CD4-positive, CD25-positive, alpha-beta regulatory T cell (primary cell): Measurements from ENCODE around the gene MEGF6. TPM values are rescaled to one million over a fixed set of nuclear protein-coding genes. Genes with fewer than 3 reads are reported as not detected.
A peak's percentile ranks its signal among the peaks of the same experiment; 100 is the strongest.

Experiments
- ATAC-seq, 2 donors: fragments of 150-1000 bp; cut with Tn5 transposase; one replicate each; pipeline ENCODE4 v1.10.0; 2021; ENCODE audit warnings: low read depth in 2 of 2, moderate number of reproducible peaks in 2 of 2, moderate library complexity in 1 of 2
- DNase-seq, 3 donors: peaks; one replicate each; pipeline versions ENCODE4 v3.0.0 to v3.0.0-alpha.2; 2012 to 2022; ENCODE audit warnings: mixed read lengths in 1 of 3
- H3K27ac ChIP-seq: one replicate; pipeline ENCODE4 v1.7.0; 2013; ENCODE audit warnings: mild to moderate bottlenecking, low read length; ENCODE audit not compliant: insufficient read depth, poor library complexity, severe bottlenecking
- H3K27me3 ChIP-seq: one replicate; pipeline ENCODE4 v1.7.0; 2013; ENCODE audit warnings: low read length; ENCODE audit not compliant: control insufficient read depth, insufficient read depth
- H3K36me3 ChIP-seq: one replicate; pipeline ENCODE4 v1.7.0; 2013; ENCODE audit warnings: mild to moderate bottlenecking, low read length, moderate library complexity; ENCODE audit not compliant: control insufficient read depth, insufficient read depth
- H3K4me1 ChIP-seq: 2 replicates; pipeline ENCODE4 v1.7.0; 2013; ENCODE audit warnings: mild to moderate bottlenecking, low read length; ENCODE audit not compliant: insufficient read depth, control insufficient read depth, poor library complexity, severe bottlenecking
- H3K4me3 ChIP-seq: one replicate; pipeline ENCODE4 v1.7.0; 2013; ENCODE audit warnings: low read depth, mild to moderate bottlenecking, low read length, moderate library complexity
- H3K9me3 ChIP-seq, 2 experiments: 1 replicate in 1 of 2; 2 replicates in 1 of 2; pipeline ENCODE4 v1.7.0; 2013; ENCODE audit warnings: low read length in 2 of 2, mild to moderate bottlenecking in 1 of 2, moderate library complexity in 1 of 2; ENCODE audit not compliant: control insufficient read depth in 2 of 2
- H3K27ac Mint-ChIP-seq, 3 donors: one replicate each; pipeline ENCODE4 v1.8.0; 2020 to 2022; ENCODE audit warnings: mild to moderate bottlenecking in 3 of 3, mixed read lengths in 3 of 3, moderate library complexity in 2 of 3
- H3K27me3 Mint-ChIP-seq: one replicate; pipeline ENCODE4 v1.8.0; 2022; ENCODE audit warnings: mild to moderate bottlenecking, mixed read lengths
- H3K36me3 Mint-ChIP-seq: one replicate; pipeline ENCODE4 v1.8.0; 2020; ENCODE audit warnings: mixed read lengths
- H3K4me1 Mint-ChIP-seq, 4 donors: one replicate each; pipeline ENCODE4 v1.8.0; 2020 to 2022; ENCODE audit warnings: mixed read lengths in 4 of 4, mild to moderate bottlenecking in 1 of 4
- H3K4me3 Mint-ChIP-seq, 4 donors: one replicate each; pipeline ENCODE4 v1.8.0; 2020 to 2022; ENCODE audit warnings: mild to moderate bottlenecking in 4 of 4, mixed read lengths in 4 of 4, moderate library complexity in 3 of 4
- H3K9me3 Mint-ChIP-seq, 7 donors: one replicate each; pipeline ENCODE4 v1.8.0; 2020 to 2022; ENCODE audit warnings: mixed read lengths in 7 of 7, mild to moderate bottlenecking in 3 of 7, moderate library complexity in 2 of 7
- polyA plus RNA-seq, 4 donors: library from polyadenylated mRNA; unstranded; fragments of 300-500 nt; fragmentation: Illumina TruSeq; gene quantifications; one replicate each; pipeline ENCODE4 v1.2.3, GENCODE V29; 2021
- total RNA-seq: library from RNA; stranded (reverse); gene quantifications from one replicate; pipeline ENCODE4 v1.2.3, GENCODE V29; 2022

The MEGF6 gene
- total and polyA plus RNA-seq, 5 donors from 2014 or later: 4.7 to 123 (median 6.8) TPM

DNA sequence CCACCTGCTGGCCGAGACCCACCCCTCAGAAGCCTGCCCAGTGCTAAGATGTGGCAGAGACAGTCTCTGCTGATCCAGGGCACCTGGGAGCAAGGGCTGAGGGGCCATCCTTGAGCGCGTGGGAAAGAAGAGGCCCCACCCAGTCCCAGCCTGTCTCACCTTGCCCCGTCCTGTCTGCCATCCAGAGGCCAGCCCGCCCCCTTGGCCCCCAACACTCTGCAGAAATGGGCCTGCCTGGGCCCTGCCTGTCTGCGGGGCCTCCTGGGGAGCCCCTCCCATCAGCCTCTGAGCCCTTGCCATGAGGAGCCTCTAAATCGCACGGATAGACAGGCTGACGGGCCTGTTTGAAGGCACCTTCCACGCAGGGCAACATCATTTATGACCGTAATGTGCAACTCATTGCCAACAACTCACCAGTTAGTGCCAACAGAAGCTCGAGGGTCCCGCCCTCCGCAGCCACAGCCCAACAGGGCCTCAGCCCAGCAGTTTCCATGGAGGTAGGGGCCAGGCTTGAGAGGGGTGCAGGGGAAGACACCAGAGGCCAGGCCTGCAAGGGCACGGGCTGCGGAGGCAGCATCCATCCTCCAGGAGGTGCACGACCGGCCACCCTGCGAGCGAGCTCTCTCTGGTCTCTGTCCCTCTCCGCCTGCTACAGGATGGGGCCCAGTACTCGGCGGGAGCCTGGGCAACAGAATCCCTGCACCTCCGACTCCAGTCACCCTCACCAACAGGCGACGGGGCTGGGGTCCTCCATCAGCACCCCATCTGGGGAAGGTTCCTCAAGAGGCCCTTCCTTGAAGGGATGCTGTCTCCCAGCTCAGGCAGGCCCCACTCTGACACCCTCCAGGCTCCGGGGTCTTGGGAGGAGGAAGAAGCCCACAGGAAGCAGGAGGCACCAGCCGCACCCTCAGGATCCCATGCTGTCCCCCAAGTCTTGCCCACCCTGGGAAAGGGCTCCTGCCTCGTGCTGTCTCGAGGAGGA, 78.0 kb downstream of the MEGF6 start:
- Histone ChIP-seq H3K4me3 (no peak overlapping the region), H3K27me3 (no peaks in the 10 kb centered on the region), H3K4me1 (peaks cover 15% of the 10 kb centered on the region), H3K9me3 (no peaks in the 10 kb centered on the region), H3K27ac (no peak overlapping the region), H3K36me3 (no peaks in the 10 kb centered on the region)
- Mint-ChIP-seq H3K27me3 (no peaks in the 10 kb centered on the region), H3K9me3 (no peaks in the 10 kb centered on the region), H3K4me1 (peaks cover 0 to 25% (median 4%) of the 10 kb centered on the region in 4 donors), H3K27ac (no peak overlapping the region), H3K4me3 (peak overlapping the region in 3 of 4 donors; percentile 29 to 51 (median 38)), H3K36me3 (no peaks in the 10 kb centered on the region)
- ATAC-seq: no peak
- no peak for DNase-seq

- peaks cover 15% of the 10 kb centered on the region for H3K4me1 ChIP-seq
- no peaks in the 10 kb centered on the region for H3K9me3 ChIP-seq
- no peak overlapping the region for H3K4me3 ChIP-seq
- no peaks in the 10 kb centered on the region for H3K27me3 ChIP-seq
- H3K27ac ChIP-seq: no peak overlapping the region
- Mint-ChIP-seq H3K4me3 (peak overlapping the region in 3 of 4 donors; percentile 81 to 88 (median 87)), H3K36me3 (no peaks in the 10 kb centered on the region), H3K27ac (peak overlapping the region; percentile 88 to 99 (median 94)), H3K27me3 (no peaks in the 10 kb centered on the region), H3K4me1 (peaks cover 0 to 35% (median 4%) of the 10 kb centered on the region in 4 donors), H3K9me3 (no peaks in the 10 kb centered on the region)
- no peak for DNase-seq
- ATAC-seq: no peak
- H3K36me3 ChIP-seq: no peaks in the 10 kb centered on the region
Observed at GRCh38 chr1:3531928-3532327, 79.4 kb downstream of the MEGF6 start.

DNA sequence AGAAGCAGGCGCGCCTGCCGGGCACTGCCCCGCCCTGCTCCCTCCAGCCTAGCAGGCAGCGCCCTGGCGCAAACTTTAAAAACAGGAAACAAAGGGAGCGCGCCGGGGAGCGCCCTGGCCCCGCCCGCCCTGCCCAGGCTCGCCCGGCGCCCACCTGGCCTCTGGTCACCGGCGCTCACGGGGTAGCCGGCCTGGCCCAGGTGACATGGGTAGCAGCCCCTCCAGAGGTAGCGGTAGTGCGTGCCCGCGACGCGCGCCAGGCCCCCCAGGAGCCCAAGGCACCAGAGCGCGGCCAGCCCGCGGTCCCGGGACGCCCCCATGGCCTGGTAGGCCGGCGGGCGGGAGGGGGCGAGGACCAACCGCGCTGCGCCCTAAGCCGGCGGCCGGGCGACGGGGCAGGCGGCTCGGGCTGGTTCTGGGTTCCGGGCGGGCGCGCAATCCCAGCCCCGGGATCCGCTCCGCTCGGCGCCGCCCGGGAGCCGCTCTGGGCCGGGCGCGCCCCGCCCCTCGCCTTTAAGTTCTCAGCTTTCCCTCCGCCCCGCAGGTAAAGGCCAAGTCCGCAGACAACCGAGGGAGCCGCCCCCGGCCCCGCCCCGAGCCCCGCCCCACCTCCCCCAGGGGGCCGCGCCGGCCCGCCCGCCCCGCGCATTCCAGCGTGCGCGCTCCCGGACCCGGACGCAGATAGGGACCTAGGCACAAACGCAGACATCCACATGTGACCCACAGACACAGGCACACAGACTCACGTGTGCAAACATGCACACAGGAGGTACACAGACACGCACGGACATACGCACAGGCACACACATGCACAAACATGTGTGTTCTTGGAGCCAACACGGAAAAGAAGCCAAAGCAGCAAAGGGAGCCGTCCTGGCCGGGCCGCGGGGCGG, 80.1 kb downstream of the MEGF6 start:
- Histone ChIP-seq H3K27ac (peak overlapping the region; percentile 60), H3K36me3 (no peaks in the 10 kb centered on the region), H3K4me3 (peak overlapping the region; percentile 80), H3K27me3 (no peaks in the 10 kb centered on the region), H3K4me1 (peaks cover 15% of the 10 kb centered on the region), H3K9me3 (no peaks in the 10 kb centered on the region)
- H3K4me1 Mint-ChIP-seq: peaks cover 0 to 39% (median 4%) of the 10 kb centered on the region in 4 donors
- H3K36me3 Mint-ChIP-seq: no peaks in the 10 kb centered on the region
- ATAC-seq: peak; percentile 78 to 85
- H3K27me3 Mint-ChIP-seq: no peaks in the 10 kb centered on the region
- H3K27ac Mint-ChIP-seq: peak overlapping the region; percentile 88 to 99 (median 94)
- no peaks in the 10 kb centered on the region for H3K9me3 Mint-ChIP-seq
- peak; percentile 70 to 88 (median 82) for DNase-seq
- peak overlapping the region; percentile 85 to 93 (median 90) for H3K4me3 Mint-ChIP-seq

- peak overlapping the region; percentile 85 to 93 (median 90) for H3K4me3 Mint-ChIP-seq
- peaks cover 15% of the 10 kb centered on the region for H3K4me1 ChIP-seq
- peak overlapping the region; percentile 76 to 95 (median 76) for H3K27ac Mint-ChIP-seq
- no peaks in the 10 kb centered on the region for H3K9me3 Mint-ChIP-seq
- peak in 1 of 3 donors; percentile 45 for DNase-seq
- H3K9me3 ChIP-seq: no peaks in the 10 kb centered on the region
- H3K4me1 Mint-ChIP-seq: peaks cover 0 to 39% (median 5%) of the 10 kb centered on the region in 4 donors
- H3K27ac ChIP-seq: peak overlapping the region; percentile 60
- no peaks in the 10 kb centered on the region for H3K36me3 ChIP-seq
- no peaks in the 10 kb centered on the region for H3K36me3 Mint-ChIP-seq
- no peak for ATAC-seq
- H3K4me3 ChIP-seq: peak overlapping the region; percentile 80
- H3K27me3 Mint-ChIP-seq: no peaks in the 10 kb centered on the region
- no peaks in the 10 kb centered on the region for H3K27me3 ChIP-seq
Observed at GRCh38 chr1:3530086-3530925, 81.0 kb downstream of the MEGF6 start.

DNA sequence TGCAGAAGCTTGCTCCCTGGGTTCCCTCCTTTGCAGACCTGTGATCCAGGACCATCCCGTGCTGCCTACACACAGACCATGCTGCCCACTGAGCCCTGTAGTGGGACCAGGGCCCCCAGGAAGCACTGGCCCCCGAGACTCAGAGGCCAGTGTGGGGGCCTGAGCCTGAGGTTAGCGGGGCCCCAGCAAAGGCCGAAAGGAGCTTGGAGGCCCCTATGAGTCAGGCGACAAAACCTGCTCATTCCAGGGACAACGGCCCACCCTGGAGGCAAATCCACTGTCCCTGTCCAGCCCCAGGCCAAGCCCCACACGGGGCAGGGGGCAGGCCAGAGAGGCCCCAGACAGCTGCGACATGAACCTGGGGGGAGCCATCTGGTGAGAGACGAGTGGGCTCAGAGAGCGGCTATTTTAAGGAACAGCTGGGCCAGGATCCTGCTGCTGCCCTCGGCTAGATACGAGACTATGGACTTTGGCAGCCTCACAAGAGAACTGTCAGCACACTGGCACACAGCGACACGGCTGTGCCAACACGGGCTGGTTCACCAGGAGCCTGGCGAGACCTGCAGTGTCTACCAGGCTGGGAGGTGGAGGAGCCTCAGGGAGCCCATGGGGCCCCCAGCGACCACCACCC, 82.1 kb downstream of the MEGF6 start:
- no peak for ATAC-seq
- Mint-ChIP-seq H3K27me3 (no peaks in the 10 kb centered on the region), H3K27ac (no peak overlapping the region)

DNA sequence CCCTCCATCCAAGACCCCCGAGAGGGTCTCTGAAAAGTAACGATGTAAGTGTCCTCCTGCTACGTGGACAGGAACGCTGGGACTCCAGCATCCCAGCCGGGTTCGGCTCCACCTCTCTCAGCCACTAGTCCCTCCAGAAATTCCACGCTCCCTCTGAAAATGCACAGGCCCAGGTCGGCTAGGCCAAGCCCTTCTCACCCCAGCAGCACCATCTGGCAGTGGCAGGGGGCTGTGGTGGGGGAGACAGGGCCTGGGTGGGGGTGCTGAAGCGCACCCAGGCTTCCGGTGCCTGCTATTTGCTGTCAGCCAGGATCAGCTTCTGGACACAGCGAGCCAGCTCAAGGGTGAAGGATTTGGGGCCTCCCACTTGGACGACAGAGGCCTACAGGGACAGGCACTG, 83.5 kb downstream of the MEGF6 start:
- Histone ChIP-seq H3K27ac (no peak overlapping the region), H3K36me3 (no peaks in the 10 kb centered on the region), H3K9me3 (no peaks in the 10 kb centered on the region), H3K4me1 (peaks cover 15% of the 10 kb centered on the region), H3K4me3 (no peak overlapping the region), H3K27me3 (no peaks in the 10 kb centered on the region)
- peak overlapping the region in 1 of 3 donors; percentile 58 for H3K27ac Mint-ChIP-seq
- DNase-seq (no peak), ATAC-seq (no peak)
- H3K9me3 Mint-ChIP-seq: no peaks in the 10 kb centered on the region
- peak overlapping the region in 1 of 4 donors; percentile 33 for H3K4me3 Mint-ChIP-seq
- peaks cover 0 to 45% (median 8%) of the 10 kb centered on the region in 4 donors for H3K4me1 Mint-ChIP-seq
- H3K36me3 Mint-ChIP-seq: no peaks in the 10 kb centered on the region
- H3K27me3 Mint-ChIP-seq: no peaks in the 10 kb centered on the region

More for the DNA sequence above, 82.1 kb downstream of the MEGF6 start:
- H3K9me3 Mint-ChIP-seq: no peaks in the 10 kb centered on the region
- no peak for DNase-seq
- H3K27me3 ChIP-seq: no peaks in the 10 kb centered on the region
- no peaks in the 10 kb centered on the region for H3K36me3 ChIP-seq
- H3K4me3 Mint-ChIP-seq: peak overlapping the region; percentile 85 to 93 (median 90)
- no peak overlapping the region for H3K27ac ChIP-seq
- no peak overlapping the region for H3K4me3 ChIP-seq
- H3K9me3 ChIP-seq: no peaks in the 10 kb centered on the region
- no peaks in the 10 kb centered on the region for H3K36me3 Mint-ChIP-seq
- H3K4me1 ChIP-seq: peaks cover 15% of the 10 kb centered on the region
- peaks cover 0 to 45% (median 8%) of the 10 kb centered on the region in 4 donors for H3K4me1 Mint-ChIP-seq
